HFFc6 (cell line): Measurements from ENCODE around the gene CD55. TPM values are rescaled to one million over a fixed set of nuclear protein-coding genes. Genes with fewer than 3 reads are reported as not detected.

ENCODE experiments used
- DNase-seq: peaks from one replicate; pipeline ENCODE4 v3.0.0-alpha.2; 2018
- H3K27ac Mint-ChIP-seq: 2 replicates; pipeline ENCODE4 v1.8.0; 2020; ENCODE audit warnings: mild to moderate bottlenecking, mixed read lengths
- H3K27me3 Mint-ChIP-seq: 2 replicates; pipeline ENCODE4 v1.8.0; 2021; ENCODE audit warnings: mild to moderate bottlenecking, moderate library complexity, mixed read lengths; ENCODE audit not compliant: insufficient read depth
- H3K36me3 Mint-ChIP-seq: 2 replicates; pipeline ENCODE4 v1.8.0; 2021; ENCODE audit warnings: low read depth, mixed read lengths
- H3K4me1 Mint-ChIP-seq: 2 replicates; pipeline ENCODE4 v1.8.0; 2020; ENCODE audit warnings: low read depth, mixed read lengths
- H3K4me3 Mint-ChIP-seq: 2 replicates; pipeline ENCODE4 v1.8.0; 2020; ENCODE audit warnings: mild to moderate bottlenecking, moderate library complexity, mixed read lengths
- H3K9me3 Mint-ChIP-seq: 2 replicates; pipeline ENCODE4 v1.8.0; 2020; ENCODE audit warnings: mild to moderate bottlenecking, mixed read lengths
- total RNA-seq, 6 experiments: library from RNA; stranded (reverse); fragmentation: NEBNext Ultra II Directional; extraction: Animal tissue kit (Norgen Biotek cat#: 25700); gene quantifications; 2 replicates in 1 of 6; 3 replicates in 5 of 6; pipeline ENCODE4 v1.2.3, GENCODE V29; 2021
- TF ChIP-seq, protein P1 (sequence below): fragments of 200-600 bp; sonication (generic); IDR thresholded peaks from 2 replicates; pipeline ENCODE4 v1.5.0; 2021; ENCODE audit warnings: antibody characterized with exemption, mild to moderate bottlenecking

CD55 gene
- total RNA-seq, 6 experiments from 2014 or later, result 13.7 to 26.1 (median 18.8) TPM

DNA sequence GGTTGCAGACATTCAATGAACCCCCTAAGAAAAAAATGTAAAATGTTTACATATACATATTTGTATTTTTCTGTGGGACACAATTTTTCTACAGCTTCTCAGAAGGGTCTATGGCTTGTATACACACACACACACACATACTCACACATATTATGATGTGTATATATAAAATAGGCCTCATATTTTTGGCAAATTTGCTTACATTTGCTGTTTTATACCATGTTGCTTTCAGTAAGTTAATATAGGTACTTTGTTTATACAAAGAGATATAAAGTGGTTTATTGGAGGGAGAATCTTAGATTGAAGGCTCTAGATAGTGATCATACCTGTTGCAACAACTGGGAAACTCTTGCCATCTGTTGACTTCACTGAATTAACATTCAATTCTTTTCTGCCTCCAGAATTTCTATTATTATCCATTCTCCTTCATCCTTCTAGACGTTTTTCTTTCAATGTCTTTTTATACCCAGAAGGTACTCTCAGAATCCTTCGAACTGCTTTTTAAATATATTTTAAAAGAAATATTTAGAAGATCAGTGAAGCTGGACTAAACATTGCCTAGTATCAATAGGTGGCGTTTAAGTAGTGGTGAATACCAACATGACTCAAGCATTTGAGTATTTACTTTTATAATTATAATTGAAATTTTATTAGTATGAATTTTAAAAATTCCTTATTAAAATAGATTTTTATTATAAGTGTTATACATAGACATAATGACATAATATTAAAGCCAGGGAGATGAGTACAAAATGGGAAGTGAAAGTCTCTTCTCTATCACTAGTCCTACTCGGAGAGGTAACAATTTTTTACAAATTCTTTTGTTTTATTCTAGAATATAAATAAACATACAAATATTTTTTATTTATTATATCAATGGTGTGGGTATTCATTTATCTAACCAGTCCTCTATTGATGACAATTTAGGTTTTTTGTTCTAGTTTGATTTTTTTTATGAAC lies 10.2 kb downstream of the CD55 start:
- Mint-ChIP-seq H3K36me3 (peaks cover 30% of the 10 kb centered on the region), H3K4me1 (peaks cover 8% of the 10 kb centered on the region), H3K27ac (no peak overlapping the region), H3K27me3 (no peaks in the 10 kb centered on the region), H3K9me3 (peaks cover 11% of the 10 kb centered on the region), H3K4me3 (no peak overlapping the region)
- DNase-seq, result no peak
- TF ChIP-seq, protein P1, sequence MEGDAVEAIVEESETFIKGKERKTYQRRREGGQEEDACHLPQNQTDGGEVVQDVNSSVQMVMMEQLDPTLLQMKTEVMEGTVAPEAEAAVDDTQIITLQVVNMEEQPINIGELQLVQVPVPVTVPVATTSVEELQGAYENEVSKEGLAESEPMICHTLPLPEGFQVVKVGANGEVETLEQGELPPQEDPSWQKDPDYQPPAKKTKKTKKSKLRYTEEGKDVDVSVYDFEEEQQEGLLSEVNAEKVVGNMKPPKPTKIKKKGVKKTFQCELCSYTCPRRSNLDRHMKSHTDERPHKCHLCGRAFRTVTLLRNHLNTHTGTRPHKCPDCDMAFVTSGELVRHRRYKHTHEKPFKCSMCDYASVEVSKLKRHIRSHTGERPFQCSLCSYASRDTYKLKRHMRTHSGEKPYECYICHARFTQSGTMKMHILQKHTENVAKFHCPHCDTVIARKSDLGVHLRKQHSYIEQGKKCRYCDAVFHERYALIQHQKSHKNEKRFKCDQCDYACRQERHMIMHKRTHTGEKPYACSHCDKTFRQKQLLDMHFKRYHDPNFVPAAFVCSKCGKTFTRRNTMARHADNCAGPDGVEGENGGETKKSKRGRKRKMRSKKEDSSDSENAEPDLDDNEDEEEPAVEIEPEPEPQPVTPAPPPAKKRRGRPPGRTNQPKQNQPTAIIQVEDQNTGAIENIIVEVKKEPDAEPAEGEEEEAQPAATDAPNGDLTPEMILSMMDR, result no peak

DNA sequence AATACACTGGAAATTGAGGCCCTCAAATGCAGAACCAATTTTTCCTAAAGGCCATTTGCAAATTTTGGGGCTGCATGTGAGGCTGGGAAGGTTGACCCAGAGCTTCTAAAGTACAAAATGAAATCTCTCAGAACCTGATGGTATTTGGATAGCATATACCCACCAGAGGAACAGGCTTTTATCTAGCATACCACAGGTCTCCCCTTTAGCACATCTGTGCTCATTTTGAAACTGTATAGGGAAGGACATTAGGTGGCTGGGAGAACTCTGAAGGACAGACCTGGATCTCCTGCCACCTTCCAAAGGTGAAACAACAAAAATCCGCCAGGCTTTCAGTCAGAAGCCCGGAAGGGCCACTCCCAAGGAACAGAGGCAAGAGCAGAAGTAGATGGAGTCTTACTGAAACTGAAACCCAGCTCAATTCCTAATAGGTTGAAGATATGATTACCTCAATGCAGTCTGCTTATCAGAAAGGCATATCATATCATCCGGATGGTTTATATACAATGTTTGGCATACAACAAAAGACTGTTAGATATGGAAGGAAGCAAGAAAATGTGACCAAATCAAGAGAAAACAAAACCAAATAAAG lies 11.6 kb downstream of the CD55 start:
- DNase-seq, result no peak
- no peak overlapping the region for H3K27ac Mint-ChIP-seq
- peaks cover 28% of the 10 kb centered on the region for H3K36me3 Mint-ChIP-seq
- H3K4me1 Mint-ChIP-seq, result peaks cover 10% of the 10 kb centered on the region
- TF ChIP-seq, protein P1, result no peak
- no peaks in the 10 kb centered on the region for H3K27me3 Mint-ChIP-seq
- H3K4me3 Mint-ChIP-seq, result no peak overlapping the region
- peaks cover 11% of the 10 kb centered on the region for H3K9me3 Mint-ChIP-seq

DNA sequence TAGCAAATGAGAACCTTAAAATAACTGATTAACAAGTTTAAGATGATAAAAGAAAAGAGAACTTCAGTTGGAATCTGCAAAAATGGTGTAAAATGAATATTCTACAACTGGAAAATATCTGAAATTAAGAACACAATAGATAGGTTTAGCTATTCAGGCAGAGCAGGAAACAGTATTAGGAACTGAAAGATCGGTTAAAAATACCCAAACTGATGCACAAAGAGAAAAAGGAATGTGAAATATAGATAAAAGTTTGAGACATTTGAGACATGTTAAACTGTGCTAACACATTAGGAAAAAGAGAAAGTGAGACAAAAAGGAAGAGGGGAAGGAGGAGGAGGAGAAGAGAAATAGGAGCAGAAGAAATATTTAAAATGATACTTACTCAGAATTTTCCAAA lies 12.1 kb downstream of the CD55 start:
- DNase-seq, result no peak
- peaks cover 11% of the 10 kb centered on the region for H3K9me3 Mint-ChIP-seq
- peaks cover 27% of the 10 kb centered on the region for H3K36me3 Mint-ChIP-seq
- H3K27ac Mint-ChIP-seq, result no peak overlapping the region
- no peaks in the 10 kb centered on the region for H3K27me3 Mint-ChIP-seq
- H3K4me3 Mint-ChIP-seq, result no peak overlapping the region
- peaks cover 7% of the 10 kb centered on the region; the same call in 1 of the 2 replicates for H3K4me1 Mint-ChIP-seq
- TF ChIP-seq, protein P1, result no peak

DNA sequence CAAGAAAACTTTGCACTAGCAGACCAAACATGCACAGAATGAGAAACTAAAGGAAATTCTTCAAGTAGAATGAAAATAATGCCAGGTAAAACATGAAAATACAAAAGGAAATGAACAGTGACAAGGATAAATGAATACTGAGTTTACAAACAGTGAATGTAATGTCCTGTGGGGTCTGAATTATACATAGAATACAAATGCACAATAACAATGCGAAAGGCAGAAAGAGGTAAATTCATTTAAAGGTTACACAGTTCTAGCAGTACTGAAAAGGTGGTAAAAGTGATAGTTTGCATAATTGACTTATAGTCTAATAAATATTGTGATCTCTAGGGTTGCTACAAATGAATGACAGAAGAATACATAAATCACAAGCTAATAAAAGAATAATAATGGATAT lies 12.9 kb downstream of the CD55 start:
- Mint-ChIP-seq H3K36me3 (peaks cover 27% of the 10 kb centered on the region), H3K9me3 (peaks cover 11% of the 10 kb centered on the region), H3K27ac (no peak overlapping the region), H3K4me3 (no peak overlapping the region), H3K4me1 (peaks cover 7% of the 10 kb centered on the region; the same call in 1 of the 2 replicates), H3K27me3 (no peaks in the 10 kb centered on the region)
- TF ChIP-seq, protein P1, result no peak
- DNase-seq, result no peak

DNA sequence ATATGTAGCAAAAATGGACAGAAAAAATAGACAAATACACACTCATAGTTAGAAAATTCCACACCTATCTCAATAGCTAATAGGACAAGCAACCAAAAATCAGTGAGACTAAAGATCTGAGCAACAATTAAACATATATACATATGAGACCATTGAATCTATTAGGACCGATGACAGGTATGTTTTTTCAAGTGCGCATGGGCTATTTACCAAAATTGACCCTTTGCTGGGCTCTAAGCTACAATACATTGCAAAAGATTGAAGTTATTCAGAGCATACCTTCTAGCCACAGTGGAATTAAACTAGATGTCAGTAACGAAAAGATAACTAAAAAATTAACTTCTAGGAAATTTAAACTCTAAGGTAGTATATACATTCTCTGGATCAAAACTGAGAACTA lies 13.7 kb downstream of the CD55 start:
- TF ChIP-seq, protein P1, result no peak
- Mint-ChIP-seq H3K27me3 (no peaks in the 10 kb centered on the region), H3K4me3 (no peak overlapping the region), H3K36me3 (peaks cover 27% of the 10 kb centered on the region), H3K27ac (no peak overlapping the region), H3K4me1 (peaks cover 7% of the 10 kb centered on the region; the same call in 1 of the 2 replicates), H3K9me3 (peaks cover 11% of the 10 kb centered on the region)
- no peak for DNase-seq
